OCI-LY1 (cell line): ENCODE results near the gene PCK2.

Experiments used
- H2AFZ ChIP-seq: fragments of 200-600 bp; sonication (generic), shearing (Covaris generic); 2 replicates; pipeline ENCODE4 v1.6.0; 2014; ENCODE audit warnings: antibody characterized with exemption, mild to moderate bottlenecking, low read length
- H3F3A ChIP-seq: fragments of 200-600 bp; sonication (generic), shearing (Covaris generic); 2 replicates; pipeline ENCODE4 v1.6.0; 2014; ENCODE audit warnings: mild to moderate bottlenecking, antibody characterized with exemption, low read length, moderate library complexity; ENCODE audit not compliant: insufficient read depth
- H3K27ac ChIP-seq: fragments of 200-600 bp; sonication (generic); 2 replicates; pipeline ENCODE4 v1.5.1; 2014; ENCODE audit warnings: low read length, mixed run types, mild to moderate bottlenecking, low read depth; ENCODE audit not compliant: poor library complexity, severe bottlenecking
- H3K27me3 ChIP-seq: fragments of 200-600 bp; sonication (generic); 2 replicates; pipeline ENCODE4 v1.6.0; 2014; ENCODE audit warnings: antibody characterized with exemption, mild to moderate bottlenecking, low read length, moderate library complexity; ENCODE audit not compliant: insufficient read depth
- H3K36me3 ChIP-seq: fragments of 200-600 bp; sonication (generic); 2 replicates; pipeline ENCODE4 v1.6.1; 2014; ENCODE audit warnings: mild to moderate bottlenecking, antibody characterized with exemption, low read length, moderate library complexity, mixed read lengths; ENCODE audit not compliant: insufficient read depth
- H3K4me1 ChIP-seq: fragments of 200-600 bp; sonication (generic); 2 replicates; pipeline ENCODE4 v1.5.1; 2014; ENCODE audit warnings: mild to moderate bottlenecking, low read length, moderate library complexity; ENCODE audit not compliant: insufficient read depth, severe bottlenecking
- H3K4me2 ChIP-seq: fragments of 200-600 bp; sonication (generic), shearing (Covaris generic); 2 replicates; pipeline ENCODE4 v1.6.1; 2014; ENCODE audit warnings: low read length
- H3K4me3 ChIP-seq: fragments of 200-600 bp; sonication (generic); 2 replicates; pipeline ENCODE4 v1.5.1; 2014; ENCODE audit warnings: low read length, low read depth, mild to moderate bottlenecking, mixed read lengths; ENCODE audit not compliant: poor library complexity, severe bottlenecking
- H3K79me2 ChIP-seq: fragments of 200-600 bp; shearing (Covaris generic); 2 replicates; pipeline ENCODE4 v1.6.1; 2016; ENCODE audit warnings: mixed run types, low read length, mixed read lengths; ENCODE audit not compliant: insufficient read depth
- H3K9ac ChIP-seq: fragments of 200-600 bp; sonication (generic), shearing (Covaris generic); 2 replicates; pipeline ENCODE4 v1.6.1; 2014; ENCODE audit warnings: mild to moderate bottlenecking, low read length, mixed read lengths
- H3K9me2 ChIP-seq: fragments of 200-600 bp; sonication (generic), shearing (Covaris generic); 2 replicates; pipeline ENCODE4 v1.6.1; 2014; ENCODE audit warnings: low read depth, mild to moderate bottlenecking, low read length, mixed read lengths
- H3K9me3 ChIP-seq: fragments of 200-600 bp; shearing (Covaris generic); 2 replicates; pipeline ENCODE4 v1.6.1; 2014; ENCODE audit warnings: low read length, mixed read lengths
- H4K20me1 ChIP-seq: fragments of 200-600 bp; sonication (generic), shearing (Covaris generic); 2 replicates; pipeline ENCODE4 v1.6.0; 2016; ENCODE audit warnings: mild to moderate bottlenecking, low read length; ENCODE audit not compliant: insufficient read depth
- EZH2 ChIP-seq: fragments of 200-600 bp; sonication (generic), shearing (Covaris generic); IDR thresholded peaks from 2 replicates; pipeline ENCODE4 v1.8.0; 2017; ENCODE audit warnings: borderline replicate concordance, mixed run types, mild to moderate bottlenecking, antibody characterized with exemption, low read length, moderate library complexity, mixed read lengths
- TF ChIP-seq, protein P1 (sequence below): fragments of 200-600 bp; sonication (generic), shearing (Covaris generic); IDR thresholded peaks from 2 replicates; pipeline ENCODE4 v1.5.1; 2017; ENCODE audit warnings: mild to moderate bottlenecking, antibody characterized with exemption, low read length, moderate library complexity, mixed read lengths

Gene PCK2

DNA sequence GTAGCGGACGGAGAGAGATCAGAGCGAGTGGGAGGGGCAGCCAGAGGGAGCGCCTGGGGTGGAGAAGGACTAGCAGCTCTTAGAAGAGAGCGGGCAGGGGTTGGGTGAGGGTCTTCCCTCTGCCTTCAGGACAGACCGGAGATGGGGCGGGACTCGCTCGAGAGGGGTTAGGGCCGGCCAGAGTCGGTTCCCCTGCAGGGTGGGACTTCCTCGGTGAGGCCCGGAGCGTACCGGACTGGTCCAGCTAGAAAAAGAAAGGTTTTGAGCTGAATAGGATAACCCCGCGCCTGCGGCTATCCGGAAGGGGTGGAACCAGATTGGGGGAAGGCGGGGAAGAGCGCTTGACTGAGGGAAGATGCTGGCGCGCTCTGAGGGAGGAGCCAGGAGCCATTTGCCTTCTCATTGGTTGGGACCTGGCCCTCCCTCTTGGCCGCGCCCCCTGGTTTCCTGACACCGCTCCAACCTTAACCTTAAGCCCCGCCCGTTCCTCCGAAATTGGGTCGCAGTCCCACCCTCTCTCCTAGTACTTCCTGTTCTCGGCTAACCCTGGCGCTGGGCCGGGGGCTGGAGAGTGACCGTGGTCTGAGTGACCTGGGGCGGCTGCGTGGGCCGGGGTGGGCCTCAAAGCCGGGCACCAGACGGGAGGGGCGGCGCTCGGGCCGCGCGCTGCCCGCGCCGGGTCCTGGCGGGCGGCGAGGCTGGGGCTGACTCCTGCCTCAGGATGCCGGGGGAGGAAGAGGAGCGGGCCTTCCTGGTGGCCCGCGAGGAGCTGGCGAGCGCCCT lies 53.1 kb downstream of the PCK2 start, which contains the start of gene RNF31:
TSS of gene RNF31 (plus strand) at position 521 of the 783 bp plus-strand sequence. CDS start at position 722, 201 bp downstream.
- H3F3A ChIP-seq = no peaks in the 10 kb centered on the region
- H3K9me2 ChIP-seq = no peaks in the 10 kb centered on the region
- H2AFZ ChIP-seq = no peak within 1 kb of the TSS
- TF ChIP-seq EZH2 = no peak
- TF ChIP-seq, protein P1, sequence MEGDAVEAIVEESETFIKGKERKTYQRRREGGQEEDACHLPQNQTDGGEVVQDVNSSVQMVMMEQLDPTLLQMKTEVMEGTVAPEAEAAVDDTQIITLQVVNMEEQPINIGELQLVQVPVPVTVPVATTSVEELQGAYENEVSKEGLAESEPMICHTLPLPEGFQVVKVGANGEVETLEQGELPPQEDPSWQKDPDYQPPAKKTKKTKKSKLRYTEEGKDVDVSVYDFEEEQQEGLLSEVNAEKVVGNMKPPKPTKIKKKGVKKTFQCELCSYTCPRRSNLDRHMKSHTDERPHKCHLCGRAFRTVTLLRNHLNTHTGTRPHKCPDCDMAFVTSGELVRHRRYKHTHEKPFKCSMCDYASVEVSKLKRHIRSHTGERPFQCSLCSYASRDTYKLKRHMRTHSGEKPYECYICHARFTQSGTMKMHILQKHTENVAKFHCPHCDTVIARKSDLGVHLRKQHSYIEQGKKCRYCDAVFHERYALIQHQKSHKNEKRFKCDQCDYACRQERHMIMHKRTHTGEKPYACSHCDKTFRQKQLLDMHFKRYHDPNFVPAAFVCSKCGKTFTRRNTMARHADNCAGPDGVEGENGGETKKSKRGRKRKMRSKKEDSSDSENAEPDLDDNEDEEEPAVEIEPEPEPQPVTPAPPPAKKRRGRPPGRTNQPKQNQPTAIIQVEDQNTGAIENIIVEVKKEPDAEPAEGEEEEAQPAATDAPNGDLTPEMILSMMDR = no peak
- H3K36me3 ChIP-seq = peaks cover 60% of the 10 kb centered on the region
- no peaks in the 10 kb centered on the region for H4K20me1 ChIP-seq
- H3K27ac ChIP-seq = peak within 1 kb of the TSS; percentile 82
- H3K9ac ChIP-seq = peak within 1 kb of the TSS; percentile 99
- peaks cover 6% of the 10 kb centered on the region; the same call in 1 of the 2 replicates for H3K79me2 ChIP-seq
- H3K4me3 ChIP-seq = peak within 1 kb of the TSS; percentile 97
- H3K27me3 ChIP-seq = no peaks in the 10 kb centered on the region
- H3K4me1 ChIP-seq = peaks cover 23% of the 10 kb centered on the region
- no peaks in the 10 kb centered on the region for H3K9me3 ChIP-seq
- H3K4me2 ChIP-seq = peak within 1 kb of the TSS; percentile 98

DNA sequence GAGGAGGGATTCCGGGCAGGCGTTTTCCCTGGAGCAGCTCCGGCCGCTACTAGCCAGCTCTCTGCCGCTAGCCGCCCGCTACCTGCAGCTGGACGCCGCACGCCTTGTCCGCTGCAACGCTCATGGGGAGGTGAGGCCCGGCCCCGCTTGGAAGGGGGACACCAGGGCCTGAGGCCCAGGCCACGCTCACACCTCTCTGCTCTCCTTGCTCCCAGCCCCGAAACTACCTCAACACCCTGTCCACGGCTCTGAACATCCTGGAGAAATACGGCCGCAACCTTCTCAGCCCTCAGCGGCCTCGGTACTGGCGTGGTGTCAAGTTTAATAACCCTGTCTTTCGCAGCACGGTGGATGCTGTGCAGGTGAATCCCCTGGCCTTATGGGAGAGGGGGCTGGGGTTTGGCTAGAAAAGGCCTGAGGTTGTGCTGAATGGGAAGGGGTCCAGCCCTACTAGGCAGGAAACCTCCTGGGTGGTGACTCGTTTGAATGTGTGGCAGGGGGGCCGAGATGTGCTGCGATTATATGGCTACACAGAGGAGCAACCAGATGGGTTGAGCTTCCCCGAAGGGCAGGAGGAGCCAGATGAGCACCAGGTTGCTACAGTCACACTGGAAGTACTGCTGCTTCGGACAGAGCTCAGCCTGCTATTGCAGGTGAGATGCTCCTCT lies 53.8 kb downstream of the PCK2 start:
- peak overlapping the region; percentile 97 for H3K4me3 ChIP-seq
- H3K9me3 ChIP-seq = no peaks in the 10 kb centered on the region
- H3K9me2 ChIP-seq = no peaks in the 10 kb centered on the region
- H3K4me2 ChIP-seq = peak overlapping the region; percentile 98
- no peaks in the 10 kb centered on the region for H3F3A ChIP-seq
- no peak overlapping the region for H2AFZ ChIP-seq
- H4K20me1 ChIP-seq = no peaks in the 10 kb centered on the region
- H3K36me3 ChIP-seq = peaks cover 63% of the 10 kb centered on the region
- peaks cover 6% of the 10 kb centered on the region; the same call in 1 of the 2 replicates for H3K79me2 ChIP-seq
- no peaks in the 10 kb centered on the region for H3K27me3 ChIP-seq
- H3K9ac ChIP-seq = peak overlapping the region; percentile 92
- no peak overlapping the region for H3K27ac ChIP-seq
- peaks cover 21% of the 10 kb centered on the region for H3K4me1 ChIP-seq
- TF ChIP-seq EZH2 = no peak
- TF ChIP-seq, protein P1 = no peak

- no peaks in the 10 kb centered on the region for H3K9me3 ChIP-seq
- peaks cover 6% of the 10 kb centered on the region; the same call in 1 of the 2 replicates for H3K79me2 ChIP-seq
- H3K4me2 ChIP-seq = no peak overlapping the region
- no peaks in the 10 kb centered on the region for H3K9me2 ChIP-seq
- peaks cover 50% of the 10 kb centered on the region for H3K36me3 ChIP-seq
- no peaks in the 10 kb centered on the region for H3F3A ChIP-seq
- no peak overlapping the region for H3K27ac ChIP-seq
- H2AFZ ChIP-seq = no peak overlapping the region
- TF ChIP-seq EZH2 = no peak
- TF ChIP-seq, protein P1 = no peak
- no peaks in the 10 kb centered on the region for H3K27me3 ChIP-seq
- peaks cover 21% of the 10 kb centered on the region for H3K4me1 ChIP-seq
- no peak overlapping the region for H3K4me3 ChIP-seq
- H4K20me1 ChIP-seq = no peaks in the 10 kb centered on the region
- no peak overlapping the region for H3K9ac ChIP-seq
Observed at GRCh38 chr14:24149302-24149969, 55.3 kb downstream of the PCK2 start.
